Subcutaneous adipose tissue (tissue), 4 donors: ENCODE results near the gene EVL. TPM values are rescaled to one million over a fixed set of nuclear protein-coding genes. Genes with fewer than 3 reads are reported as not detected.

Source experiments
- CTCF ChIP-seq: fragments of 450-650 bp; IDR thresholded peaks from one replicate; pipeline ENCODE4 v1.5.1; 2016; ENCODE audit warnings: low read depth, mild to moderate bottlenecking, control low read depth, antibody characterized with exemption, moderate library complexity
- total RNA-seq, 4 donors: library from RNA; depleted of rRNA; stranded (reverse); fragments of >200 nt; gene quantifications; one replicate each; pipeline ENCODE4 v1.1.0, GENCODE V29; 2016

EVL gene
- total RNA-seq, 4 donors from 2014 or later: 36.7 to 108 (median 46.5) TPM

DNA sequence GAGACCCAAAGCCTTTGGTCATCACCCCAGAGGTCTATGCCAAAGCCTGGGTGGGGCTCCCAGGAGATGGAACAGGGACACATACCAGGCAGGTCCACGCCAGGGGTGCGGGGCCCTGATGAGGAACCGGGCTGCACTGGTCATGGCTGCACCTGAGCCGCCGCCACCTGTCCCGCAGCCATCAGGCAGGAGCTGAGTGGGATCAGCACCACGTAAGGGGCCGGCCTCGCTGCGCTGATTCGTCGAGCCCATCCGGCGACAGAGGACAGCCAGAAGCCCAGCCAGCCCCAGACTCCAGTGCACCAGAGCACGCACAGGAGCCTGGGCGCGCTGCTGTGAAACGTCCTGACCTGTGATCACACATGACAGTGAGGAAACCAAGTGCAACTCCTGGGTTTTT, 78.3 kb downstream of the EVL start:
- TF ChIP-seq CTCF: no peak

- TF ChIP-seq CTCF: no peak
Measured at GRCh38 chr14:100143934-100144333, 78.7 kb downstream of the EVL start.

- no peak for TF ChIP-seq CTCF
Measured at GRCh38 chr14:100144645-100144995, 79.4 kb downstream of the EVL start.

GRCh38 chr14:100144996-100145646, 79.9 kb downstream of the EVL start:
- TF ChIP-seq CTCF: no peak

- TF ChIP-seq CTCF: no peak
Measured at GRCh38 chr14:100145682-100146464, 80.7 kb downstream of the EVL start.

DNA sequence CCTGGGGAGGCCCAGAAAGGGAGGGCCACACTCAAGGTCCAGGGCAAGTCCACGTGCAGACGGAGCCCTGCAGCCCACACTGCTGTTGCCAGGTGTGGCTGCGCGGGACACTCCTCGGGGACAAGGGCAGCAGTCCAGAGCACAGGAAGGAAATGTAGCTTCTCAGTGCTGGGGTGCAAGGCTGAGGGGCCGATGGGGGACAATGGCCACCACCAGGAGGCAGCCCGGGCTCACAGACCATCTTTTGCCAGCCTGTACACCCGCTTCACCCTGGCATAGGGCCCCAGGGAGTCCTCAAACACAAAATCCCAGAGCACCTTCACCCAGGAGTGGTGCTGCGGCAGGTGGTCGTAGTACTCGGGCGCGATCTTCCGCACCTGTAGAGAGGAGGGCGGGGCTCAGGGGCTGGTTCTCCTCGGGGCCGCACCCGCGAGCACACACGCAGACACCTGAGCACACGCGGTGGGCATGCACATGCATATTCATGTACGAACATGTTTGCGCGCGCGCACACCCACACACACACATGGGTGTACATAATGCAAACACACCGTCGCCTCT, 81.4 kb downstream of the EVL start:
- TF ChIP-seq CTCF: no peak

DNA sequence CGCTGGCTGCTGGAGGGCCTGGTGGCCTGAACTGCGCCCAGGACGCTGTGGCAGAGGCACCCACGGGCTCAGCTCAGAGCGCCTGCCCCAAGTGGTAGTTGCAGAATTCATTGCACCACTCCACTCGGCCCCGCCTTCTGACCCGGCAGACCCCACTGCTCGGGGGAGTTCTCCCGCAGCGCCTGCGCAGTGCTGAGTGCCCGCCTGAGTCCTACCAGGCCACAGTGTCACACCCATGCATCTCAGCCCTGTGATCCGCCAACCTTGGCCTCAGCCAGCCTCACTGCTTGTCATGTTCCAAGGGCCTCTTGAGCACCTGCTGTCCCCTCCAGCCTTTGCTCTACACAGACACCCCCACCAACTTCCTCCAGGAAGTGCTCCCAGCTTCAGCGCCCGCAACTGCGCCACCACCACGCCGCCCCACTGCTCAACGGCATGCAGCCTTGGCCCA, 82.0 kb downstream of the EVL start:
- no peak for TF ChIP-seq CTCF
